Endothelial cell of umbilical vein (primary cell): Measurements from ENCODE around the gene KRT6A. TPM values are rescaled to one million over a fixed set of nuclear protein-coding genes. Genes with fewer than 3 reads are reported as not detected.

Source experiments
- BruUV-seq: library from RNA; stranded (reverse); fragments of 400-500 nt; replicated peaks from 2 replicates; lab custom pipeline; 2021; lab: Mats Ljungman, UMichigan
- CTCF ChIA-PET: fragments of 300-600, 350-600 bp; sonication (Branson Sonifier 250); formaldehyde crosslinking; loops from one replicate; lab custom pipeline; 2021; ENCODE audit warnings: antibody characterized with exemption, inconsistent platforms; lab: Charles Lee
- POLR2A ChIA-PET: fragments of 300-600, 350-600 bp; sonication (Branson Sonifier 250); formaldehyde crosslinking; loops from one replicate; lab custom pipeline; 2021; ENCODE audit warnings: antibody characterized with exemption, inconsistent platforms; lab: Charles Lee
- DNase-seq: peaks from one replicate; pipeline ENCODE4 v3.0.0-alpha.2; 2011; ENCODE audit warnings: low read depth, low spot score
- FAIRE-seq: peaks from 2 replicates; lab custom pipeline; 2011; peaks lifted over from hg19 to GRCh38; lab: Jason Lieb, UNC
- H2AFZ ChIP-seq: 2 replicates; pipeline ENCODE4 v1.6.0; 2012; ENCODE audit warnings: low read depth, low read length, control low read depth, inconsistent platforms
- H3K27ac ChIP-seq: 2 replicates; pipeline ENCODE4 v1.5.1; 2011; ENCODE audit warnings: low read depth, mild to moderate bottlenecking, control low read depth, low read length, moderate library complexity; ENCODE audit not compliant: insufficient read depth
- H3K27me3 ChIP-seq, 2 experiments: 2 replicates each; pipeline versions ENCODE4 v1.6.0 to v1.6.1; 2011; ENCODE audit warnings: low read length in 2 of 2, mixed read lengths in 1 of 2; ENCODE audit not compliant: control insufficient read depth in 2 of 2, insufficient read depth in 2 of 2
- H3K36me3 ChIP-seq, 2 experiments: 2 replicates in 1 of 2; 3 replicates in 1 of 2; pipeline ENCODE4 v1.5.1; 2011; ENCODE audit warnings: low read length in 2 of 2, mild to moderate bottlenecking in 1 of 2, moderate library complexity in 1 of 2; ENCODE audit not compliant: control insufficient read depth in 2 of 2, insufficient read depth in 2 of 2; ENCODE audit errors: extremely low read depth in 1 of 2
- H3K4me1 ChIP-seq: 3 replicates; pipeline ENCODE4 v1.5.1; 2011; ENCODE audit warnings: mild to moderate bottlenecking, low read length; ENCODE audit not compliant: control insufficient read depth, insufficient read depth; ENCODE audit errors: extremely low read depth
- H3K4me2 ChIP-seq: 2 replicates; pipeline ENCODE4 v1.6.1; 2011; ENCODE audit warnings: low read length, control low read depth, mixed read lengths; ENCODE audit not compliant: insufficient read depth
- H3K4me3 ChIP-seq, 3 experiments: fragments of 200-600 bp in 1 of 3; sonication (generic), shearing (Covaris generic) in 1 of 3; replicated peaks in 1 of 3; 2 replicates each; pipeline ENCODE4 v1.5.1; 2011 to 2016; ENCODE audit warnings: control low read depth in 3 of 3, low read length in 3 of 3, mild to moderate bottlenecking in 2 of 3, inconsistent platforms in 1 of 3, low read depth in 1 of 3, moderate library complexity in 1 of 3; ENCODE audit not compliant: insufficient read depth in 1 of 3
- H3K79me2 ChIP-seq: 2 replicates; pipeline ENCODE4 v1.6.0; 2012; ENCODE audit warnings: low read length, inconsistent platforms; ENCODE audit not compliant: control insufficient read depth, insufficient read depth
- H3K9ac ChIP-seq: replicated peaks from 2 replicates; pipeline ENCODE3; 2011; ENCODE audit warnings: low read length, control low read depth; ENCODE audit not compliant: insufficient read depth; ENCODE audit errors: extremely low read depth
- H3K9me1 ChIP-seq: replicated peaks from 3 replicates; pipeline ENCODE4 v1.6.0; 2011; ENCODE audit warnings: mild to moderate bottlenecking, low read length; ENCODE audit not compliant: control insufficient read depth, insufficient read depth; ENCODE audit errors: extremely low read depth
- H3K9me3 ChIP-seq: replicated peaks from 2 replicates; pipeline ENCODE4 v1.5.1; 2012; ENCODE audit warnings: low read length, inconsistent platforms; ENCODE audit not compliant: control insufficient read depth, insufficient read depth
- H4K20me1 ChIP-seq: replicated peaks from 2 replicates; pipeline ENCODE3; 2011; ENCODE audit warnings: mild to moderate bottlenecking, low read length; ENCODE audit not compliant: control insufficient read depth, insufficient read depth; ENCODE audit errors: extremely low read depth
- CTCF ChIP-seq, 2 donors: IDR thresholded peaks; 1 replicate in 1 of 2; 2 replicates in 1 of 2; pipeline ENCODE4 v1.5.1; 2011; ENCODE audit warnings: low read length in 2 of 2, mild to moderate bottlenecking in 2 of 2, moderate library complexity in 2 of 2, control low read depth in 1 of 2, inconsistent platforms in 1 of 2, low read depth in 1 of 2; ENCODE audit not compliant: insufficient read depth in 1 of 2; ENCODE audit errors: extremely low read depth in 1 of 2
- EZH2 ChIP-seq: IDR thresholded peaks from 2 replicates; pipeline ENCODE4 v1.6.1; 2012; ENCODE audit warnings: borderline replicate concordance, low read depth, mild to moderate bottlenecking, moderate library complexity, low read length, inconsistent platforms; ENCODE audit not compliant: severe bottlenecking
- FOS ChIP-seq: IDR thresholded peaks from 2 replicates; pipeline ENCODE4 v1.6.1; 2011; ENCODE audit warnings: mild to moderate bottlenecking, low read length, moderate library complexity, borderline replicate concordance; ENCODE audit not compliant: insufficient read depth
- GATA2 ChIP-seq: IDR thresholded peaks from 2 replicates; pipeline ENCODE4 v1.7.0; 2011; ENCODE audit warnings: low read depth, mild to moderate bottlenecking, moderate library complexity, mixed read lengths, low read length; ENCODE audit not compliant: insufficient read length, insufficient read depth
- JUN ChIP-seq: IDR thresholded peaks from 2 replicates; pipeline ENCODE4 v1.6.1; 2011; ENCODE audit warnings: borderline replicate concordance, low read depth; ENCODE audit not compliant: insufficient read length, insufficient read depth
- MAX ChIP-seq: IDR thresholded peaks from 2 replicates; pipeline ENCODE4 v1.6.1; 2011; ENCODE audit not compliant: insufficient read depth, insufficient read length
- MYC ChIP-seq: IDR thresholded peaks from one replicate; pipeline ENCODE4 v1.6.1; 2011; ENCODE audit warnings: mild to moderate bottlenecking, low read depth, low read length
- POLR2A ChIP-seq: IDR thresholded peaks from 2 replicates; pipeline ENCODE4 v1.6.1; 2012; ENCODE audit warnings: low read depth, mild to moderate bottlenecking, control low read depth, low read length
- POLR2AphosphoS5 ChIP-seq: IDR thresholded peaks from 2 replicates; pipeline ENCODE4 v1.6.1; 2012; ENCODE audit warnings: low read depth, mild to moderate bottlenecking, control low read depth, low read length, moderate library complexity; ENCODE audit not compliant: insufficient read depth
- dilution Hi-C: fragments of 300-500 bp; cut with MboI; formaldehyde crosslinking; loops from one replicate; pipeline ENCODE4 v1.15.0; 2019; ENCODE audit warnings: low sequenced_read_pairs; ENCODE audit not compliant: extremely low pct_ligation_motif_present
- intact Hi-C: fragments of 100-400 bp; cut with micrococcal nuclease; formaldehyde crosslinking; loops from one replicate; pipeline ENCODE4 v1.10.0; 2022
- polyA plus RNA-seq, 4 experiments: library from polyadenylated mRNA; depleted of rRNA in 3 of 4; stranded (reverse) in 3 of 4; unstranded in 1 of 4; fragments of >200 nt; gene quantifications; 2 replicates each; pipeline versions ENCODE4 v1.2.1 to v1.2.3, GENCODE V29; 2011 to 2012; ENCODE audit warnings: missing spikeins in 1 of 4
- total RNA-seq: library from RNA; stranded (reverse); gene quantifications from 2 replicates; pipeline ENCODE4 v1.2.3, GENCODE V29; 2021

The KRT6A gene
- total and polyA plus RNA-seq, 2 donors (not counting 3 experiments of a cell fraction or from before 2014, with no cell fraction given), result 0.64 TPM; not detected in 1

GRCh38 chr12:52529417-52529816 lies 36.4 kb upstream of the KRT6A start:
- no peak overlapping the region for H3K27ac ChIP-seq
- no peak overlapping the region for H3K4me3 ChIP-seq
- no peaks in the 10 kb centered on the region for H3K79me2 ChIP-seq
- no TSS peak for BruUV-seq
- H2AFZ ChIP-seq, result no peak overlapping the region
- no peak overlapping the region for H3K9ac ChIP-seq
- POLR2A ChIA-PET, result no interaction called here
- no peaks in the 10 kb centered on the region for H3K4me1 ChIP-seq
- H3K9me1 ChIP-seq, result no peaks in the 10 kb centered on the region
- dilution Hi-C loops (no loop called here), intact Hi-C loops (no loop called here)
- no peaks in the 10 kb centered on the region for H3K9me3 ChIP-seq
- H3K4me2 ChIP-seq, result no peak overlapping the region
- DNase-seq, result no peak
- H3K36me3 ChIP-seq, result no peaks in the 10 kb centered on the region
- CTCF ChIA-PET, result no interaction called here
- H4K20me1 ChIP-seq, result no peaks in the 10 kb centered on the region
- no peaks in the 10 kb centered on the region for H3K27me3 ChIP-seq
- FAIRE-seq, result no peak
- TF ChIP-seq MYC, result no peak
- TF ChIP-seq FOS, result no peak
- no peak for TF ChIP-seq POLR2AphosphoS5
- no peak for TF ChIP-seq MAX
- no peak for TF ChIP-seq JUN
- no peak for TF ChIP-seq EZH2
- TF ChIP-seq POLR2A, result no peak
- TF ChIP-seq CTCF (IDR thresholded peaks at IDR 0.05; ENCODE audit: extremely low read depth in 1 of 2, insufficient read depth in 1 of 2, low read depth in 1 of 2, low read length in 2 of 2), result no peak
- no peak for TF ChIP-seq GATA2
